Mucosa of stomach (tissue), 1 donor: ENCODE measurements around the gene BTBD7.
A peak's percentile ranks its signal among the peaks of the same experiment; 100 is the strongest.

Experiments
- H3K27me3 ChIP-seq: one replicate; pipeline ENCODE4 v1.7.0; 2013; ENCODE audit warnings: mild to moderate bottlenecking, low read length; ENCODE audit not compliant: control insufficient read depth, insufficient read depth
- H3K36me3 ChIP-seq: one replicate; pipeline ENCODE4 v1.7.0; 2013; ENCODE audit warnings: low read length; ENCODE audit not compliant: control insufficient read depth, insufficient read depth
- H3K4me1 ChIP-seq: one replicate; pipeline ENCODE4 v1.7.0; 2013; ENCODE audit warnings: mild to moderate bottlenecking, low read length; ENCODE audit not compliant: control insufficient read depth, insufficient read depth
- H3K4me3 ChIP-seq: one replicate; pipeline ENCODE4 v1.7.0; 2013; ENCODE audit warnings: low read length
- H3K9ac ChIP-seq: one replicate; pipeline ENCODE4 v1.7.0; 2013; ENCODE audit warnings: mild to moderate bottlenecking, low read length, moderate library complexity
- H3K9me3 ChIP-seq: one replicate; pipeline ENCODE4 v1.7.0; 2013; ENCODE audit warnings: mild to moderate bottlenecking, low read length, moderate library complexity; ENCODE audit not compliant: control insufficient read depth
- donor health status: Pancreatic carcinoma.

BTBD7 gene

GRCh38 chr14:93230539-93230938 is 102.3 kb downstream of the BTBD7 start:
- H3K4me3 ChIP-seq, result no peak overlapping the region
- peaks cover 7% of the 10 kb centered on the region for H3K4me1 ChIP-seq
- no peaks in the 10 kb centered on the region for H3K9me3 ChIP-seq
- no peak overlapping the region for H3K9ac ChIP-seq
- peaks cover 19% of the 10 kb centered on the region for H3K27me3 ChIP-seq
- H3K36me3 ChIP-seq, result peaks cover 7% of the 10 kb centered on the region

GRCh38 chr14:93228550-93228949 is 104.3 kb downstream of the BTBD7 start:
- no peak overlapping the region for H3K4me3 ChIP-seq
- peaks cover 7% of the 10 kb centered on the region for H3K4me1 ChIP-seq
- peaks cover 16% of the 10 kb centered on the region for H3K27me3 ChIP-seq
- peaks cover 7% of the 10 kb centered on the region for H3K36me3 ChIP-seq
- H3K9ac ChIP-seq, result no peak overlapping the region
- H3K9me3 ChIP-seq, result no peaks in the 10 kb centered on the region

- no peaks in the 10 kb centered on the region for H3K27me3 ChIP-seq
- H3K4me1 ChIP-seq, result no peaks in the 10 kb centered on the region
- H3K36me3 ChIP-seq, result peaks cover 7% of the 10 kb centered on the region
- H3K9ac ChIP-seq, result no peak overlapping the region
- H3K9me3 ChIP-seq, result no peaks in the 10 kb centered on the region
- no peak overlapping the region for H3K4me3 ChIP-seq
Observed at GRCh38 chr14:93223565-93223964, 109.3 kb downstream of the BTBD7 start.

- Histone ChIP-seq H3K36me3 (no peaks in the 10 kb centered on the region), H3K9me3 (no peaks in the 10 kb centered on the region), H3K4me1 (no peaks in the 10 kb centered on the region), H3K9ac (no peak overlapping the region), H3K4me3 (no peak overlapping the region), H3K27me3 (no peaks in the 10 kb centered on the region)
Observed at GRCh38 chr14:93220509-93220908, 112.3 kb downstream of the BTBD7 start.

- H3K27me3 ChIP-seq, result no peaks in the 10 kb centered on the region
- no peak overlapping the region for H3K9ac ChIP-seq
- H3K36me3 ChIP-seq, result no peaks in the 10 kb centered on the region
- no peaks in the 10 kb centered on the region for H3K9me3 ChIP-seq
- no peaks in the 10 kb centered on the region for H3K4me1 ChIP-seq
- H3K4me3 ChIP-seq, result no peak overlapping the region
Observed at GRCh38 chr14:93219103-93219726, 113.6 kb downstream of the BTBD7 start.

GRCh38 chr14:93214598-93214997 is 118.2 kb downstream of the BTBD7 start:
- H3K9me3 ChIP-seq, result no peaks in the 10 kb centered on the region
- no peak overlapping the region for H3K4me3 ChIP-seq
- no peaks in the 10 kb centered on the region for H3K36me3 ChIP-seq
- H3K4me1 ChIP-seq, result no peaks in the 10 kb centered on the region
- no peaks in the 10 kb centered on the region for H3K27me3 ChIP-seq
- no peak overlapping the region for H3K9ac ChIP-seq

GRCh38 chr14:93212432-93212831 is 120.4 kb downstream of the BTBD7 start:
- no peaks in the 10 kb centered on the region for H3K27me3 ChIP-seq
- H3K9ac ChIP-seq, result no peak overlapping the region
- no peak overlapping the region for H3K4me3 ChIP-seq
- peaks cover 8% of the 10 kb centered on the region for H3K4me1 ChIP-seq
- H3K36me3 ChIP-seq, result no peaks in the 10 kb centered on the region
- no peaks in the 10 kb centered on the region for H3K9me3 ChIP-seq

- Histone ChIP-seq H3K4me3 (peak overlapping the region; percentile 31), H3K36me3 (no peaks in the 10 kb centered on the region), H3K4me1 (peaks cover 8% of the 10 kb centered on the region), H3K9me3 (no peaks in the 10 kb centered on the region), H3K9ac (peak overlapping the region; percentile 68), H3K27me3 (no peaks in the 10 kb centered on the region)
Observed at GRCh38 chr14:93207468-93208308, 125.1 kb downstream of the BTBD7 start.

- Histone ChIP-seq H3K27me3 (no peaks in the 10 kb centered on the region), H3K9me3 (no peaks in the 10 kb centered on the region), H3K4me1 (peaks cover 8% of the 10 kb centered on the region), H3K4me3 (peak within 1 kb of the TSS; percentile 31), H3K9ac (peak within 1 kb of the TSS; percentile 76), H3K36me3 (no peaks in the 10 kb centered on the region)
Observed at GRCh38 chr14:93206793-93207467, 125.9 kb downstream of the BTBD7 start, which contains the start of the genes GON7 and UBR7. Gene GON7, minus strand, starts transcription at chr14:93207065. Its CDS starts 28 bp downstream, at chr14:93207037. Gene UBR7, plus strand, starts transcription at chr14:93207256. Its CDS starts 36 bp downstream, at chr14:93207292.

- Histone ChIP-seq H3K9ac (no peak overlapping the region), H3K27me3 (no peaks in the 10 kb centered on the region), H3K36me3 (no peaks in the 10 kb centered on the region), H3K9me3 (no peaks in the 10 kb centered on the region), H3K4me3 (no peak overlapping the region), H3K4me1 (no peaks in the 10 kb centered on the region)
Observed at GRCh38 chr14:93201155-93201704, 131.6 kb downstream of the BTBD7 start.

- Histone ChIP-seq H3K27me3 (no peaks in the 10 kb centered on the region), H3K36me3 (no peaks in the 10 kb centered on the region), H3K9me3 (no peaks in the 10 kb centered on the region), H3K4me3 (no peak overlapping the region), H3K4me1 (no peaks in the 10 kb centered on the region), H3K9ac (no peak overlapping the region)
Observed at GRCh38 chr14:93200553-93200952, 132.3 kb downstream of the BTBD7 start.

GRCh38 chr14:93199031-93199430 is 133.8 kb downstream of the BTBD7 start:
- H3K9me3 ChIP-seq, result no peaks in the 10 kb centered on the region
- no peak overlapping the region for H3K9ac ChIP-seq
- H3K4me1 ChIP-seq, result no peaks in the 10 kb centered on the region
- H3K27me3 ChIP-seq, result no peaks in the 10 kb centered on the region
- H3K4me3 ChIP-seq, result no peak overlapping the region
- no peaks in the 10 kb centered on the region for H3K36me3 ChIP-seq
